ENCODE results near the gene RNF113B. TPM values are rescaled to one million over a fixed set of nuclear protein-coding genes. Genes with fewer than 3 reads are reported as not detected.

The RNF113B gene
- total and polyA plus RNA-seq, 2 of the 13 experiments (the other 11 are each of a cell fraction or from before 2014, with no cell fraction given): not detected

DNA sequence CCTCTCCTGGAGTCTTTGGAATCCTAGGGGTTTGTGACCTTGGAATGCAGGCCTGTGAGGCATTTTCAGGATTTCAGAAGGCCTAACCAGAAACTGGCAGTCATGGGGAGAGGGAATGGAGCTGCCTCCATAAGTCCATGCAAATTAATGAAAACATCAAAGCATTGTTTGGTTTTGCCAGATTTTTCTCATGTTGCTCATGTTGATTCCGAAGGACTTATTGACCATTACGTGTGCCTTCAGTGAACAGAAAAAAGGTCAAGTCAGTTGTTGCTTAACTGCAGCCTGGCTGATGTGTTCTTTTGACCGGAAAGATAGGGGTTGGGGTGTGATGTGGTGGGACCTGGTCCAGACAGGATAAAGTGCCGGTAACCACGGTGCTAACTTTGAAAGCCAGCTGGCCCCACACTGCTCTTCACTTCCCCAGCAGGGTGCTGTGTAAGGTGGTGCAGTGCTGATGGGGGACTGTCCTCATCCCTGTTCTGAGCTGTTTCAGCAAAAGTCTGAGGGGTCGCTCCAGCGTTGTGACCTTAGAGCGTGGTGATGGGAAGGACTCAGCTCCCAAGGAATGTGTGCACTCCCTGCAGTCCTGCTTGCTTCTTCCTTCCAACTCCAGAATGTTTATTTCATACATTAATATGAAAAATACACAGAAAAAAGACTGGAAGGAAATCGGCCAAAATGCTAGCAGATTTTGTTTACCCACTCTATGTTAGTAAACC, 3.5 kb downstream of the RNF113B start (continued):
- TF ChIP-seq ZNF121 (CRISPR knock-in tag; IDR thresholded peaks at IDR 0.05): no peak
- no peak for TF ChIP-seq NBN (conservative IDR thresholded peaks at IDR 0.05)
- TF ChIP-seq CC2D1A (CRISPR knock-in tag; IDR thresholded peaks at IDR 0.05): no peak
- TF ChIP-seq ZNF619 (CRISPR knock-in tag; IDR thresholded peaks at IDR 0.05): no peak
- no peak for TF ChIP-seq PTBP1 (IDR thresholded peaks at IDR 0.05; ENCODE audit: low read depth, low read length, poor library complexity, severe bottlenecking)
- TF ChIP-seq ZBTB8A (CRISPR knock-in tag; IDR thresholded peaks at IDR 0.05; ENCODE audit: borderline replicate concordance, low read depth): no peak
- TF ChIP-seq HIVEP1 (CRISPR knock-in tag; IDR thresholded peaks at IDR 0.05): no peak
- TF ChIP-seq ZNF446 (CRISPR knock-in tag; IDR thresholded peaks at IDR 0.05): no peak
- TF ChIP-seq, protein P1, sequence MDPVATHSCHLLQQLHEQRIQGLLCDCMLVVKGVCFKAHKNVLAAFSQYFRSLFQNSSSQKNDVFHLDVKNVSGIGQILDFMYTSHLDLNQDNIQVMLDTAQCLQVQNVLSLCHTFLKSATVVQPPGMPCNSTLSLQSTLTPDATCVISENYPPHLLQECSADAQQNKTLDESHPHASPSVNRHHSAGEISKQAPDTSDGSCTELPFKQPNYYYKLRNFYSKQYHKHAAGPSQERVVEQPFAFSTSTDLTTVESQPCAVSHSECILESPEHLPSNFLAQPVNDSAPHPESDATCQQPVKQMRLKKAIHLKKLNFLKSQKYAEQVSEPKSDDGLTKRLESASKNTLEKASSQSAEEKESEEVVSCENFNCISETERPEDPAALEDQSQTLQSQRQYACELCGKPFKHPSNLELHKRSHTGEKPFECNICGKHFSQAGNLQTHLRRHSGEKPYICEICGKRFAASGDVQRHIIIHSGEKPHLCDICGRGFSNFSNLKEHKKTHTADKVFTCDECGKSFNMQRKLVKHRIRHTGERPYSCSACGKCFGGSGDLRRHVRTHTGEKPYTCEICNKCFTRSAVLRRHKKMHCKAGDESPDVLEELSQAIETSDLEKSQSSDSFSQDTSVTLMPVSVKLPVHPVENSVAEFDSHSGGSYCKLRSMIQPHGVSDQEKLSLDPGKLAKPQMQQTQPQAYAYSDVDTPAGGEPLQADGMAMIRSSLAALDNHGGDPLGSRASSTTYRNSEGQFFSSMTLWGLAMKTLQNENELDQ (CRISPR knock-in tag; IDR thresholded peaks at IDR 0.05; ENCODE audit: borderline replicate concordance): no peak
- TF ChIP-seq SIX4 (CRISPR knock-in tag; IDR thresholded peaks at IDR 0.05): 0 out of 2 replicates have a peak, but pooled peaks have one; percentile 20
- TF ChIP-seq POLR2AphosphoS2 (IDR thresholded peaks at IDR 0.05; ENCODE audit: low read depth, low read length): no peak
- TF ChIP-seq, protein P2, sequence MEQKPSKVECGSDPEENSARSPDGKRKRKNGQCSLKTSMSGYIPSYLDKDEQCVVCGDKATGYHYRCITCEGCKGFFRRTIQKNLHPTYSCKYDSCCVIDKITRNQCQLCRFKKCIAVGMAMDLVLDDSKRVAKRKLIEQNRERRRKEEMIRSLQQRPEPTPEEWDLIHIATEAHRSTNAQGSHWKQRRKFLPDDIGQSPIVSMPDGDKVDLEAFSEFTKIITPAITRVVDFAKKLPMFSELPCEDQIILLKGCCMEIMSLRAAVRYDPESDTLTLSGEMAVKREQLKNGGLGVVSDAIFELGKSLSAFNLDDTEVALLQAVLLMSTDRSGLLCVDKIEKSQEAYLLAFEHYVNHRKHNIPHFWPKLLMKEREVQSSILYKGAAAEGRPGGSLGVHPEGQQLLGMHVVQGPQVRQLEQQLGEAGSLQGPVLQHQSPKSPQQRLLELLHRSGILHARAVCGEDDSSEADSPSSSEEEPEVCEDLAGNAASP (CRISPR knock-in tag; IDR thresholded peaks at IDR 0.05; ENCODE audit: borderline replicate concordance): peak; percentile 63; the same call in 1 of the 2 replicates
- no peak for TF ChIP-seq ZNF230 (CRISPR knock-in tag; IDR thresholded peaks at IDR 0.05)
- no peak for TF ChIP-seq ZNF768 (CRISPR knock-in tag; IDR thresholded peaks at IDR 0.05)
- TF ChIP-seq NONO (IDR thresholded peaks at IDR 0.05): no peak
- no peak for TF ChIP-seq NONO (CRISPR knock-in tag; conservative IDR thresholded peaks at IDR 0.05)
- no peak for TF ChIP-seq ZNF543 (CRISPR knock-in tag; IDR thresholded peaks at IDR 0.05)
- TF ChIP-seq FOSL1 (CRISPR knock-in tag; IDR thresholded peaks at IDR 0.05; ENCODE audit: borderline replicate concordance): no peak
- TF ChIP-seq, protein P3, sequence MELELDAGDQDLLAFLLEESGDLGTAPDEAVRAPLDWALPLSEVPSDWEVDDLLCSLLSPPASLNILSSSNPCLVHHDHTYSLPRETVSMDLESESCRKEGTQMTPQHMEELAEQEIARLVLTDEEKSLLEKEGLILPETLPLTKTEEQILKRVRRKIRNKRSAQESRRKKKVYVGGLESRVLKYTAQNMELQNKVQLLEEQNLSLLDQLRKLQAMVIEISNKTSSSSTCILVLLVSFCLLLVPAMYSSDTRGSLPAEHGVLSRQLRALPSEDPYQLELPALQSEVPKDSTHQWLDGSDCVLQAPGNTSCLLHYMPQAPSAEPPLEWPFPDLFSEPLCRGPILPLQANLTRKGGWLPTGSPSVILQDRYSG (CRISPR knock-in tag; IDR thresholded peaks at IDR 0.05): no peak
- peak; percentile 62; the same call in 1 of the 2 replicates for TF ChIP-seq SMAD3 (CRISPR knock-in tag; IDR thresholded peaks at IDR 0.05)
- no peak for TF ChIP-seq SMAD1 (CRISPR knock-in tag; IDR thresholded peaks at IDR 0.05; ENCODE audit: borderline replicate concordance, low read depth)
- TF ChIP-seq ZNF558 (CRISPR knock-in tag; IDR thresholded peaks at IDR 0.05; ENCODE audit: borderline replicate concordance): no peak
- no peak; the same call in 1 of the 2 replicates for TF ChIP-seq YEATS4 (CRISPR knock-in tag; IDR thresholded peaks at IDR 0.05; ENCODE audit: borderline replicate concordance)
- TF ChIP-seq ZFP41 (CRISPR knock-in tag; IDR thresholded peaks at IDR 0.05; ENCODE audit: borderline replicate concordance): no peak
- peak; percentile 34; the same call in 1 of the 2 replicates for TF ChIP-seq ZNF431 (CRISPR knock-in tag; IDR thresholded peaks at IDR 0.05; ENCODE audit: borderline replicate concordance, low read depth)
